SKM-1 (cell line): ENCODE results near the gene CIAO3.
"Not testable (repeated sequence)": the region's sequence is repeated elsewhere in the genome, so short reads cannot be mapped to it uniquely, and the experiment has no call there.

Experiments used
- DNase-seq: peaks from one replicate; lab custom pipeline; 2025; ENCODE audit not compliant: unreplicated experiment; lab: John Stamatoyannopoulos, UW

CIAO3 gene

DNA sequence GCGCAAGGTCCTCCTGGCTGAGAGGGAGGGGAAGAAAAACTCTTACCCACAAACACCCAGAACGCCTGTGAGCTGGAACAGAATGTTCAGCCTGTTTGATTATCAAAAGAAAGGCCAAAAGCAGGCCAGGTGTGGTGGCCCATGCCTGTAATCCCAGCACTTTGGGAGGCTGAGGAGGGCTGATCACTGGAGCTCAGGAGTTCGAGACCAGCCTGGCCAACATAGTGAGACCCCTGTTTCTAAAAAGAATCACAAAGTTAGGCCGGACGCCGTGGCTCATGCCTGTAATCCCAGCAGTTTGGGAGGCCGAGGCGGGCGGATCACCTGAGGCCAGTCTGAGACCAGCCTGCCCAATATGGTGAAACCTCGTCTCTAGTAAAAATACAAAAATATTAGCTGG lies 35.5 kb upstream of the CIAO3 start:
- not testable (repeated sequence) for DNase-seq

DNA sequence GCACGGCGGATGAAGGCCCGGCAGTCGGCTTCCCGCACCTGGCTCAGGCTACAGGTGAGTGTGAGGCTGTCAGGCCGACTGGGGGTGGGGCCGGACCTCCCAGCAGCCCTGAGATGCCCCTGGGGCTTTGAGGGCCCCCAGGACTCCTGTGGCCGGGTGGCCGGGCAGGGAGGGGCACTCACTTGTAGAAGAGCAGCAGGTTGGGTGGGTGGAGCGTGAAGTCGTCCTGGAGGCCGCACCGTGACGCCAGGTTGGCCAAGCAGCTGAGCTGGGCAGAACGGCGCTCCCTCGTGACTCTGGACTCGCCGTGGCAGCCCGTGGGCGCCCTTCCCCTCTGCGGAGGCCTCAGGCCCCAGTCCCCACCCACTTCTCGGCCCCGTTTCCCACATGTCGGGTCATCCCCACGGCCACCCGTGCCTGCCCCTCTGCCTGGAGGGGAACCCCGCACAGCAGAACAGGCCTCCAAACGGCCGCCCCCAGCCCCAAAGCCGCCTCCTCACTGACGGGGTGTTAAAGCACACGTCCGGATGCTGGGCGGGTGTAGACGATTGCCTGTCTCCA lies 34.5 kb upstream of the CIAO3 start:
- DNase-seq = no peak

- no peak for DNase-seq
Observed at GRCh38 chr16:774086-775001, 33.5 kb upstream of the CIAO3 start.

DNA sequence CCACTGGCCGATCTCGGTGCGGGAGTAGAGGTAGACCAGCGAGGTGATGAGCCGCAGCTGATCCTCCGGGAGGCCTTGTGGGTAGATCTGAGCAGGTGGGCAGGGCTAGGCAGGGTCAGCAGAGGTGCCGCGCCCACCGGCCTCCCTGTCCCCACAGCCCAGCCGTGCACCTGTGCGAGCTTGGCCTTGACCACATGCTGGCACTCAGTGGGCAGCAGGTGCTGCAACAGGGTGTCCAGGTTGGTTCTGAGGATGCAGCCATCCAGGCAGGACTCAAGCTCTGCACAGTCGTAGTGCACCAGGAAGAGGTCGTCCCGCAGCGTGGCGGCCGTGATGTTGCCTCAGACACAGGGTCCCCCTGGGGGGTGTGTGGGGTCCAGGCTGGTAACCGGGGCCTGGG lies 32.2 kb upstream of the CIAO3 start:
- DNase-seq = no peak

DNA sequence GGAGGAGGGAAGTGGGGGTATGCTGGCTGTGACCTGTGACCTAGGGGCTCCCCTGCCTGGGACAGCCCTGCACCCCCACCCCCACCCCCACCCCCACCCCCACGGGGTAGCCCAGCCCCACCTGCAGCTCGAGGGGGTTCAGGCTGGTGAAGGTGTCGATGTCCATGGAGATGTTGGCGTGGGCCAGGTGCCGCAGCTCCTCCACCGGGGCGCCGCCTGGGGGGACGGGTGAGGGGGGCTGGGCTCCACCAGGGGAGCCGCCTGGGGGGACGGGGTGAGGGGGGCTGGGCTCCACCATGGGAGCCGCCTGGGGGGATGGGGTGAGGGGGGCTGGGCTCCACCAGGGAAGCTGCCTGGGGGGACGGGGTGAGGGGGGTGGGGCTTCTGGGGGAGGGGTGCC lies 29.6 kb upstream of the CIAO3 start:
- no peak for DNase-seq

DNA sequence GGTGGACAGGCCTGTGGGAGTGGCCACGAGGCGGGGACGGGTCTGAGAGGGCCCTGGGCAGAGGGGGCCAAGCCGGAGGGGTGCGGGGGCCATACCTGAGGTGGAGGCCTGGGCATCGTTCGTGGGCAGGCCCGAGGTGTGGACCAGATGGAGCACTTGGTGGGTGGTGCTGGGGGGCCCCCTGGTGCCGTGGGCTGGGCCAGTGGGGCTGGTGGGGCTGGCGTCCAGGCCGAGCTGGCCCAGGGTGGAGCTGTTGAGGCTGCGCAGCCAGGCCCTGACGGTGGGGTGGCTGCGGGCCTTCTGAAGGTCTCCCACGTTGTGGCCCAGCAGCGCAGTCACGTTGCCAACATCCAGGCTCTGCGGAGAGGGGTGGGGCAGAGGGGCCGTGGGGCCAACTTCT lies 29.1 kb upstream of the CIAO3 start:
- DNase-seq = no peak

DNA sequence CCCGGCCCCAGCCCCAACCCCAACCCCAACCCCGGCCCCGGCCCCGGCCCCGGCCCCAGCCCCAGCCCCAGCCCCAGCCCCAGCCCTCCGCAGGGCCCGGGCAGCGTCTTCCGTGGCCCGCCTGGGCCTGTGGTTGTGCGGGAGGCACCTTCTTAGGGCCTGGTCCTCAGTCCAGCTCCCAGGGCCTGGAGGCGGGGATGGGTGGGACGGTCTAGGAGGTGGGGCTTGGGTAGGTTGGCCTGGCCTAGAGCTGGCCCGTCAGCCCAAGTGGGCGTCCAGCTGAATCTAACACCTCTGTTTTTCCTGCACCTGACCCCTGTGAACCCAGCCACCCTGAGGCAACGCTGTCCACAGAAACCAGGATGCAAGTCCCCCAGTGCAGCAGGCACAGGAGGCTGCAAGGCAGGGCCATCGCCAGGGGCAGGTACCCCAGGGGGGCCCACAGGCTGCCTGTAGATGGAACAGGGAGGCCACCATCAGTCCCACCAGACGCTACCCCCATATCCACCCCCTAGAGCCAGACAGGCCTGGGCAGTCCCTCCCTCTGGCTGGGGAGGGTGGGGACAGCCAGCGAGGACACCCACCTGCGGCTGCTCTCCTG lies 28.5 kb upstream of the CIAO3 start:
- DNase-seq = no peak

DNA sequence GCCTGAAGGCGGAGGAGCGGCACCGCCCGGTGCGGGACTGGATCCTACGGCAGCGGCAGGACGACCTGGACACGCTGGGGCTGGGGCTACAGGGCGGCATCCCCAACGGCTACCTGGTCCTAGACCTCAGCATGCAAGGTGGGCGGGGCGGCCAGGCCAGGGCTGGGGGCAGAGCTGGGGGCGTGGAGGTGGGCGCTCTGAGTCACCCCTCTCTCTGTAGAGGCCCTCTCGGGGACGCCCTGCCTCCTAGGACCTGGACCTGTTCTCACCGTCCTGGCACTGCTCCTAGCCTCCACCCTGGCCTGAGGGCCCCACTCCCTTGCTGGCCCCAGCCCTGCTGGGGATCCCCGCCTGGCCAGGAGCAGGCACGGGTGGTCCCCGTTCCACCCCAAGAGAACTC lies 27.6 kb upstream of the CIAO3 start:
- DNase-seq = no peak

DNA sequence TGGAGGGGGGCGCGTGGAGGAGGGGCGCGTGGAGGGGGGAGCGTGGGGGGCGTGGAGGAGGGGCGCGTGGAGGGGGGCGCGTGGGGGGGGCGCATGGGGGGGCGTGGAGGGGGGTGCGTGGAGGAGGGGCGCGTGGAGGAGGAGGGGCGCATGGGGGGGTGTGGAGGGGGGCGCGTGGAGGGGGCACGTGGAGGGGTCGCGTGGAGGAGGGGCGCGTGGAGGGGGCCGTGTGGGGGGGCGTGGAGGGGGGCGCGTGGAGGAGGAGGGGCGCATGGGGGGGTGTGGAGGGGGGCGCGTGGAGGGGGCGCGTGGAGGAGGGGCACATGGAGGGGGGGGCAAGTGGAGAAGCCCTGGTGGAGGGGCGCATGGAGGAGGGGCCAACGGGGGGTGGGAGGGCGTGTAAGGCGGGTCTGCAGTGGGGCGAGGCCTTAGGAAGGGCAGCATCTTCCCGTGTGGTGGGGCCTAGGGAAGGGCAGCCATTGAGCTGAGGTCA lies 27.0 kb upstream of the CIAO3 start:
- DNase-seq = no peak

- no peak for DNase-seq
Observed at GRCh38 chr16:766820-767640, 26.2 kb upstream of the CIAO3 start.

DNA sequence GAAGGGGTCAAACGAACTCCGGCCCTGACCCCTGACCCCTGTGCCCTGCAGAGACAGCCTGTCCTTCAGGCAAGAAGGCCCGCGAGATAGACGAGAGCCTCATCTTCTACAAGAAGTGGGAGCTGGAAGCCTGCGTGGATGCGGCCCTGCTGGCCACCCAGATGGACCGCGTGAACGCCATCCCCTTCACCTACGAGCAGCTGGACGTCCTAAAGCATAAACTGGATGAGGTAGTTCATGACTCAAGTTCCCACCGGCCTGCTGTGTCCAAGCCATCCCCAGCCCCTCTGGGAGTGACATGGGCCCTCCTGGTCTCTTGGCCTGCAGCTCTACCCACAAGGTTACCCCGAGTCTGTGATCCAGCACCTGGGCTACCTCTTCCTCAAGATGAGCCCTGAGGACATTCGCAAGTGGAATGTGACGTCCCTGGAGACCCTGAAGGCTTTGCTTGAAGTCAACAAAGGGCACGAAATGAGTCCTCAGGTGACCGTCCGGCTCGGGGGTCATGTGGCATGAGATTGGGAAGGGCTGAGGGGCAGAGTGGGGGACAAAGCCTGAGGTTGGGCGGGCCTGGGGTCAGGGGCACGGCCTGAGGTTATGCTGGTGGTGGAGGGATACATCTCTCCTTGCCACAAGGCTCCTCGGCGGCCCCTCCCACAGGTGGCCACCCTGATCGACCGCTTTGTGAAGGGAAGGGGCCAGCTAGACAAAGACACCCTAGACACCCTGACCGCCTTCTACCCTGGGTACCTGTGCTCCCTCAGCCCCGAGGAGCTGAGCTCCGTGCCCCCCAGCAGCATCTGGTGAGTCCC lies 25.4 kb upstream of the CIAO3 start:
- no peak for DNase-seq

GRCh38 chr16:765488-765865 lies 24.7 kb upstream of the CIAO3 start:
- DNase-seq = no peak

GRCh38 chr16:764848-765487 lies 24.2 kb upstream of the CIAO3 start:
- no peak for DNase-seq

DNA sequence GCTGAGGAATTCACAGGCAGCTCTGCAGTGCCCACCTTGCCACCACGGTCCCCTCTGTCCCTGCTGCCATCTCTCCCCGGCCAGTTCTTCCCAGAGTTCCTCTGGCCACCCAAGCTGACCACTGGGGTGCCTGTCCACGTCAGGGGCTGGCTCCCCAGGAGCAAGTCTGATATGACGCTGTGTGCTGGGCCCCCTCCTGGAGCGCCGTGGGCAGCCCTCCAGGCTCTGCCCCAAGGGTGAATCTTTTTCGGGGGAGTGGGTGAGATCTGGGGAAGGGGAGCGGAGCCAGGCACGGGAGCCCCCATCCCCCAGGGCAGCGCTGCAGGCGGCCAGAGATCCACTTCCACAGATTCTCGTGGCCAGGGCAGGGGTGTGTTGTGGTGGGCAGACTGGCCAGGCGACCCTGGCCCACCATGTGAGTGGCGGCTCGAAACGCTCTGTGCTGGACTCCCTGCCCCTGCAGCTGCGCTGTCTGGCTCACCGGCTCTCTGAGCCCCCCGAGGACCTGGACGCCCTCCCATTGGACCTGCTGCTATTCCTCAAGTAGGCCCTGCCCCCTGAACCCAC lies 23.5 kb upstream of the CIAO3 start:
- no peak for DNase-seq

DNA sequence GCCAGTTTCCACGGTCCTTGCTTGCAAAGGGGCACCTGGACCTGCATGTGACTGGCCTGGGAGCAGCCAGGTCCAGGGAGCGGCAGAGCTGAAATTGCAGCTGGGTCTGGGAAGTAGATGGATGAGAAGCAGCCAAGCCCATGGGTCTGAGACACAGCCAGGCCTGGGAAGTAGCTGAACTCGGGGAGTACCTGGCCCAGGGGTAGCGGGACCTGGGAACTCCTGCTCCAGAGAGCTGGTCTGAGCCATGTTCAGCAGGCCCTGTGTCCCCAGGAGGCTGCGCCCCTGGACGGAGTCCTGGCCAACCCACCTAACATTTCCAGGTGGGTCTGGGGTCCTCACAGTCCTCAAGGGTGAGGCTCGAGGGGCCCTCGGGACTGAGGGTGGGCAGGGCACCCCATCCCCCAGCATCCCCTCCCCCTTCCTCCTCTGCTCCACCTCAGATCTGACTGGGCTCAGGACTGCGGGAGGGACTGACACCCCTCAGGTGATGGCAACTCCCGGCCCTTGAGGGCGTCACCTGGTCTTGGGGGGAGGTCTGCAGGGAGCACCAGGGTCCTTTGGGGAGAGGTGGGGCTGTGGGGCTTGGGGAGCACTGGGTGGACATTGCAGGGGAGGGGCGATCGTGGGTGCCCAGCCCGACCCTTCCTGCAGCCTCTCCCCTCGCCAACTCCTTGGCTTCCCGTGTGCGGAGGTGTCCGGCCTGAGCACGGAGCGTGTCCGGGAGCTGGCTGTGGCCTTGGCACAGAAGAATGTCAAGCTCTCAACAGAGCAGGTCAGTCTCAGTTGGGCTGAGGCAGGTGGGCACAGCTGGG lies 22.8 kb upstream of the CIAO3 start:
- DNase-seq = no peak

DNA sequence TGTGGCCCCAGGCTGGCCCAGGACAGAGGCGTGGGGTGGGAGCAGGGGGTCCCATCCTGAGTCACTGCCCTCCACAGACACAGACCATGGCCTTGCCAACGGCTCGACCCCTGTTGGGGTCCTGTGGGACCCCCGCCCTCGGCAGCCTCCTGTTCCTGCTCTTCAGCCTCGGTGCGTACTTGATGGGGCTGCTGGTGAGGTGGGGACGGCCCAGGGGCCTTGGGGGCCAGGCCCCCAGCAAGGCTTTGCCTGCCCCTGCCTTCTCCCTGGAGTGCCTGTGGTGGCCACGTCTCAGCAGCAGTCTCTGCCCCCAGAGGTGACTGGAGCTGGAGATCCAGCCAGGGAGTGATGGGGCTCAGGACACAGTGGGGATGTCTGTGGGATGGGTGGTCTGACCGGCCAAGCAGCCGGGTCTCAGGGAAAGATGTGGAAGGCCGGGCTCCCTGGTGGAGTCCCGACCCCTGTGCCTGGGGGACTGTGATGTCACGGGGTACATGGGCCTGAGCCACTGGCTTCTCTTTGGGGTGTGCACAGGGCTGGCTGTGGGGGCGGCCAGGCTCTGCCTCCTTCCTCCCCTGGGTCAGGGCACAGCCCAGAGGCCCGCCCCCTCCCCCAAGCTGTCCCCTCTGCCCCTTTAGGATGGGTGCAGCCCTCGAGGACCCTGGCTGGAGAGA lies 21.9 kb upstream of the CIAO3 start:
- DNase-seq = no peak

GRCh38 chr16:761625-762513 lies 21.1 kb upstream of the CIAO3 start:
- DNase-seq = no peak
